B cell (primary cell): ENCODE results near the gene MC2R. TPM values are rescaled to one million over a fixed set of nuclear protein-coding genes. Genes with fewer than 3 reads are reported as not detected.

Source experiments
- ATAC-seq: fragments of 200-7000 bp; cut with Tn5 transposase; one replicate; pipeline ENCODE4 v1.10.0; 2021; ENCODE audit warnings: low read depth, mild to moderate bottlenecking, moderate number of reproducible peaks, moderate library complexity
- CTCF ChIA-PET: fragments of 350-600 bp; sonication (Branson Sonifier 250); formaldehyde crosslinking; loops from one replicate; lab custom pipeline; 2021; ENCODE audit warnings: antibody characterized with exemption, inconsistent platforms; lab: Charles Lee
- POLR2A ChIA-PET: fragments of 350-600 bp; sonication (Branson Sonifier 250); formaldehyde crosslinking; loops from one replicate; lab custom pipeline; 2021; ENCODE audit warnings: antibody characterized with exemption; lab: Charles Lee
- DNase-seq: peaks from one replicate; pipeline ENCODE4 v3.0.0; 2013
- H2AFZ ChIP-seq: 2 replicates; pipeline ENCODE4 v1.6.1; 2012; ENCODE audit warnings: mild to moderate bottlenecking, low read depth, low read length; ENCODE audit not compliant: insufficient read depth, poor library complexity, severe bottlenecking
- H3K27ac ChIP-seq, 2 donors: 1 replicate in 1 of 2; 2 replicates in 1 of 2; pipeline ENCODE4 v1.5.1; 2012 to 2013; ENCODE audit warnings: low read length in 2 of 2, mild to moderate bottlenecking in 2 of 2, moderate library complexity in 1 of 2
- H3K27me3 ChIP-seq, 4 experiments: fragments of 200-600 bp in 1 of 4; sonication (generic) in 1 of 4; replicated peaks in 1 of 4; 1 replicate in 2 of 4; 2 replicates in 2 of 4; pipeline versions ENCODE4 v1.6.1 to v1.7.0; 2013 to 2016; ENCODE audit warnings: low read length in 3 of 4, mild to moderate bottlenecking in 2 of 4, mixed read lengths in 1 of 4, moderate library complexity in 1 of 4; ENCODE audit not compliant: insufficient read depth in 4 of 4, control insufficient read depth in 3 of 4; ENCODE audit errors: control extremely low read depth in 1 of 4
- H3K36me3 ChIP-seq, 2 experiments: replicated peaks in 1 of 2; 1 replicate in 1 of 2; 2 replicates in 1 of 2; pipeline versions ENCODE4 v1.6.1 to v1.7.1; 2013; ENCODE audit warnings: low read length in 1 of 2; ENCODE audit not compliant: insufficient read depth in 2 of 2, control insufficient read depth in 1 of 2; ENCODE audit errors: control extremely low read depth in 1 of 2, extremely low read depth in 1 of 2
- H3K4me1 ChIP-seq, 2 donors: fragments of 200-600 bp in 1 of 2; sonication (generic) in 1 of 2; 1 replicate in 1 of 2; 2 replicates in 1 of 2; pipeline versions ENCODE4 v1.5.1 to v1.6.1; 2013 to 2017; ENCODE audit warnings: low read length in 2 of 2; ENCODE audit not compliant: control insufficient read depth in 2 of 2, insufficient read depth in 2 of 2
- H3K4me2 ChIP-seq: replicated peaks from 2 replicates; pipeline ENCODE3; 2012; ENCODE audit warnings: mild to moderate bottlenecking, low read depth, low read length; ENCODE audit not compliant: poor library complexity, severe bottlenecking
- H3K4me3 ChIP-seq, 5 experiments: fragments of 200-600 bp in 1 of 5; sonication (generic) in 1 of 5; 1 replicate in 3 of 5; 2 replicates in 2 of 5; pipeline versions ENCODE4 v1.5.1 to v1.7.0; 2011 to 2016; ENCODE audit warnings: low read length in 4 of 5, mild to moderate bottlenecking in 4 of 5, low read depth in 2 of 5, control low read depth in 1 of 5, moderate library complexity in 1 of 5; ENCODE audit not compliant: insufficient read depth in 1 of 5; ENCODE audit errors: control extremely low read depth in 1 of 5, extremely low read depth in 1 of 5
- H3K79me2 ChIP-seq: fragments of 200-600 bp; sonication (generic); one replicate; pipeline ENCODE4 v1.6.0; 2016; ENCODE audit warnings: low read length; ENCODE audit not compliant: control insufficient read depth, insufficient read depth
- H3K9ac ChIP-seq: fragments of 200-600 bp; sonication (generic); 2 replicates; pipeline ENCODE4 v1.6.1; 2017; ENCODE audit warnings: mild to moderate bottlenecking, low read length, moderate library complexity
- H3K9me3 ChIP-seq, 3 donors: one replicate each; pipeline versions ENCODE4 v1.6.1 to v1.7.1; 2013; ENCODE audit warnings: low read length in 2 of 3; ENCODE audit not compliant: control insufficient read depth in 2 of 3, insufficient read depth in 1 of 3; ENCODE audit errors: control extremely low read depth in 1 of 3
- H4K20me1 ChIP-seq: 2 replicates; pipeline ENCODE4 v1.6.0; 2012; ENCODE audit warnings: mild to moderate bottlenecking, low read length; ENCODE audit not compliant: insufficient read depth, control insufficient read depth, poor library complexity, severe bottlenecking
- H3K27ac Mint-ChIP-seq: one replicate; pipeline ENCODE4 v1.8.0; 2021; ENCODE audit warnings: mixed read lengths
- H3K27me3 Mint-ChIP-seq: one replicate; pipeline ENCODE4 v1.8.0; 2021; ENCODE audit warnings: mixed read lengths
- H3K4me1 Mint-ChIP-seq: one replicate; pipeline ENCODE4 v1.8.0; 2021; ENCODE audit warnings: mixed read lengths
- H3K4me3 Mint-ChIP-seq: one replicate; pipeline ENCODE4 v1.8.0; 2021; ENCODE audit warnings: mixed read lengths
- H3K9me3 Mint-ChIP-seq: one replicate; pipeline ENCODE4 v1.8.0; 2022; ENCODE audit warnings: mixed read lengths; ENCODE audit not compliant: insufficient read depth
- EZH2 ChIP-seq: IDR thresholded peaks from 2 replicates; pipeline ENCODE4 v1.6.1; 2012; ENCODE audit warnings: borderline replicate concordance, low read depth, mild to moderate bottlenecking, moderate library complexity, low read length; ENCODE audit not compliant: insufficient read depth, poor library complexity, severe bottlenecking
- WGBS: methylation state at CpG from one replicate; pipeline ENCODE4 v1.1.5; 2013; ENCODE audit warnings: missing lambda C conversion rate; ENCODE audit not compliant: insufficient coverage; 5-methylcytosine and 5-hydroxymethylcytosine counted together
- intact Hi-C: fragments of 100-400 bp; cut with micrococcal nuclease; formaldehyde crosslinking; loops from one replicate; pipeline ENCODE4 v1.10.0; 2022
- polyA plus RNA-seq: library from polyadenylated mRNA; depleted of rRNA; stranded (reverse); fragments of >200 nt; gene quantifications from 2 replicates; pipeline ENCODE4 v1.2.3, GENCODE V29; 2012
- total RNA-seq, 2 donors: library from RNA; stranded (reverse); fragments of 120-200 nt in 1 of 2; gene quantifications; 1 replicate in 1 of 2; 2 replicates in 1 of 2; pipeline versions ENCODE4 v1.2.3 to v1.2.4, GENCODE V29; 2013 to 2022
- TF ChIP-seq, protein P1 (sequence below): fragments of 200-600 bp; IDR thresholded peaks from one replicate; pipeline ENCODE4 v1.8.0; 2022; ENCODE audit warnings: antibody characterized with exemption, mild to moderate bottlenecking

The MC2R gene
- total and polyA plus RNA-seq, 2 donors (not counting 1 experiment from before 2014, with no cell fraction given), result not detected

DNA sequence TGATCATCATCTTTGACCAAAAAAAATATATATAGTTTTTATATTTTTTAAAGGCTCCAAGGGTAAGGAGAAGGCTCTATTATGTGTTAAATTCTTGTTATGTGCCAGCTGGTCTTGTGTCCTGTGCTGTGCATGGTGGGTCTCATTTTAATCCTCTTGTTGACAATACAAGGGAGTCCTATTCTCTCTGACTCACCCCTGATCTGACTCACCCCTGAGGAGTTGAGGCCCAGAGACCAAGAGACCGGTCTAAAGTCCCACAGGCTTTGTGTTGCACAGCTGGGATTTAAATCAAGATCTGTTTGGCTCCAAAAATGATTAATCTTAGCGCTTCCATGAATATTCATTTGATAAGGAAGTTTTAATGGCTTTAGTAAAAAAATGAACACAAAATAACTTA, 25.7 kb downstream of the MC2R start:
- Histone ChIP-seq H3K4me2 (no peak overlapping the region), H3K4me1 (peaks cover 0 to 12% of the 10 kb centered on the region in 2 donors), H3K27me3 (peaks cover 0 to 4% (median 0%) of the 10 kb centered on the region in 4 experiments), H3K4me3 (no peak overlapping the region), H3K79me2 (no peaks in the 10 kb centered on the region), H4K20me1 (no peaks in the 10 kb centered on the region), H2AFZ (no peak overlapping the region), H3K9me3 (peaks cover 0 to 10% (median 0%) of the 10 kb centered on the region in 3 donors), H3K9ac (no peak overlapping the region), H3K27ac (no peak overlapping the region), H3K36me3 (no peaks in the 10 kb centered on the region)
- no CpG with 5 or more reads among the region's 2 CpGs for WGBS
- no peak overlapping the region for H3K4me3 Mint-ChIP-seq
- ChIA-PET POLR2A (no interaction called here), CTCF (no interaction called here)
- peaks cover 6% of the 10 kb centered on the region for H3K27me3 Mint-ChIP-seq
- TF ChIP-seq, protein P1, sequence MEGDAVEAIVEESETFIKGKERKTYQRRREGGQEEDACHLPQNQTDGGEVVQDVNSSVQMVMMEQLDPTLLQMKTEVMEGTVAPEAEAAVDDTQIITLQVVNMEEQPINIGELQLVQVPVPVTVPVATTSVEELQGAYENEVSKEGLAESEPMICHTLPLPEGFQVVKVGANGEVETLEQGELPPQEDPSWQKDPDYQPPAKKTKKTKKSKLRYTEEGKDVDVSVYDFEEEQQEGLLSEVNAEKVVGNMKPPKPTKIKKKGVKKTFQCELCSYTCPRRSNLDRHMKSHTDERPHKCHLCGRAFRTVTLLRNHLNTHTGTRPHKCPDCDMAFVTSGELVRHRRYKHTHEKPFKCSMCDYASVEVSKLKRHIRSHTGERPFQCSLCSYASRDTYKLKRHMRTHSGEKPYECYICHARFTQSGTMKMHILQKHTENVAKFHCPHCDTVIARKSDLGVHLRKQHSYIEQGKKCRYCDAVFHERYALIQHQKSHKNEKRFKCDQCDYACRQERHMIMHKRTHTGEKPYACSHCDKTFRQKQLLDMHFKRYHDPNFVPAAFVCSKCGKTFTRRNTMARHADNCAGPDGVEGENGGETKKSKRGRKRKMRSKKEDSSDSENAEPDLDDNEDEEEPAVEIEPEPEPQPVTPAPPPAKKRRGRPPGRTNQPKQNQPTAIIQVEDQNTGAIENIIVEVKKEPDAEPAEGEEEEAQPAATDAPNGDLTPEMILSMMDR, result no peak
- no peak for TF ChIP-seq EZH2
- intact Hi-C loops, result no loop called here
- DNase-seq, result no peak
- H3K4me1 Mint-ChIP-seq, result peaks cover 21% of the 10 kb centered on the region
- H3K9me3 Mint-ChIP-seq, result no peaks in the 10 kb centered on the region
- ATAC-seq, result no peak
- no peak overlapping the region for H3K27ac Mint-ChIP-seq

GRCh38 chr18:13888191-13888716, 27.1 kb downstream of the MC2R start:
- Histone ChIP-seq H3K27me3 (peaks cover 0 to 4% (median 0%) of the 10 kb centered on the region in 4 experiments), H3K4me3 (no peak overlapping the region), H4K20me1 (no peaks in the 10 kb centered on the region), H3K79me2 (no peaks in the 10 kb centered on the region), H3K4me1 (peaks cover 0 to 7% of the 10 kb centered on the region in 2 donors), H2AFZ (no peak overlapping the region), H3K4me2 (no peak overlapping the region), H3K36me3 (no peaks in the 10 kb centered on the region), H3K27ac (no peak overlapping the region), H3K9ac (no peak overlapping the region), H3K9me3 (peaks cover 0 to 10% (median 0%) of the 10 kb centered on the region in 3 donors)
- ChIA-PET POLR2A (no interaction called here), CTCF (no interaction called here)
- TF ChIP-seq, protein P1, result no peak
- no peak for TF ChIP-seq EZH2
- intact Hi-C loops, result no loop called here
- no peak overlapping the region for H3K4me3 Mint-ChIP-seq
- H3K9me3 Mint-ChIP-seq, result no peaks in the 10 kb centered on the region
- DNase-seq (no peak), ATAC-seq (no peak)
- peaks cover 12% of the 10 kb centered on the region for H3K4me1 Mint-ChIP-seq
- H3K27ac Mint-ChIP-seq, result no peak overlapping the region
- WGBS, result 44% methylated on average over 4 of the region's 5 CpGs
- peaks cover 11% of the 10 kb centered on the region for H3K27me3 Mint-ChIP-seq
